ENCODE measurements around the gene MECR.

Gene MECR

DNA sequence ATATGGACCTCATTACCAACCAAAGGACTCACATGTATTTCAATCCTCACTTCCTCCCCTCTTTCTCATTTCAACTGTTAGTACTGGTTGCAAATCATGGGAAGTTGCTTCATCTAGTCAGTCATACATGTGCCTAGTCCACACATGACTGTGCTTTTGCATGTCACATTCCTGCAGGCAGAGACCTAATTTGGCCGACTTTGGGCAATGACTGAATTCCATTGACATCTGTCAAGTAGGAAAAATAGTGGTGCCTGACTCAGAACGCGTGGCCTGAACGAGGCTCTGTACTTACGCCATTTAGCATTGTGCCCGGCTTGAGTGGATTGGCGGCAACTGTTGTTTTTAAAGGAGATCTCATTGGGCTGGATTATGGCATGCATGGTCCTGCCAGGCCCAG is 23.6 kb upstream of the MECR start:
- DNase-seq (ENCODE audit: low read depth), result peak; percentile 55
- TF ChIP-seq, protein P1, sequence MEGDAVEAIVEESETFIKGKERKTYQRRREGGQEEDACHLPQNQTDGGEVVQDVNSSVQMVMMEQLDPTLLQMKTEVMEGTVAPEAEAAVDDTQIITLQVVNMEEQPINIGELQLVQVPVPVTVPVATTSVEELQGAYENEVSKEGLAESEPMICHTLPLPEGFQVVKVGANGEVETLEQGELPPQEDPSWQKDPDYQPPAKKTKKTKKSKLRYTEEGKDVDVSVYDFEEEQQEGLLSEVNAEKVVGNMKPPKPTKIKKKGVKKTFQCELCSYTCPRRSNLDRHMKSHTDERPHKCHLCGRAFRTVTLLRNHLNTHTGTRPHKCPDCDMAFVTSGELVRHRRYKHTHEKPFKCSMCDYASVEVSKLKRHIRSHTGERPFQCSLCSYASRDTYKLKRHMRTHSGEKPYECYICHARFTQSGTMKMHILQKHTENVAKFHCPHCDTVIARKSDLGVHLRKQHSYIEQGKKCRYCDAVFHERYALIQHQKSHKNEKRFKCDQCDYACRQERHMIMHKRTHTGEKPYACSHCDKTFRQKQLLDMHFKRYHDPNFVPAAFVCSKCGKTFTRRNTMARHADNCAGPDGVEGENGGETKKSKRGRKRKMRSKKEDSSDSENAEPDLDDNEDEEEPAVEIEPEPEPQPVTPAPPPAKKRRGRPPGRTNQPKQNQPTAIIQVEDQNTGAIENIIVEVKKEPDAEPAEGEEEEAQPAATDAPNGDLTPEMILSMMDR (conservative IDR thresholded peaks at IDR 0.05; ENCODE audit: low read length), result no peak

DNA sequence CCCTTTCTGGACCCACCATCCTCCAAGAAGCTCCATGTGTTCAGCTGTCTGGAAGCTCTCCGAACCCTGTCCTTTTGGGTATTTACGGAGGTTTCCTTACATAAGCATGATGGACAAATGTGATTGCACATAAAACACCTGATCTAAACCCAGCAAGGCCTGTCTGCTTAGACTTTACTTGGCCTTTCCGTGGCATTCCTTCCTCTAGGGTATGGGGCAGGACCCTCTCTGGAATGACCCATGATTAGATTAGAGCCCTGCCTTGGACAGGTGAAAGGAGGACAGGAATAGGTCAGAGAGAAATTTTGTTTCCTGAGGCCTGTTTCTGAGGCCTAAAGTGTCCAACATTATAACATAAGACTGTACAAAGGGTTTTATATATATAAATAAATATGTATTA is 22.4 kb upstream of the MECR start:
- no peak for DNase-seq (ENCODE audit: low read depth)
- TF ChIP-seq, protein P1 (conservative IDR thresholded peaks at IDR 0.05; ENCODE audit: low read length), result no peak
- H3K4me3 ChIP-seq (ENCODE audit: low read length), result no peak overlapping the region

More for the DNA sequence above, 23.6 kb upstream of the MECR start:
- H3K4me3 ChIP-seq (ENCODE audit: low read length), result no peak overlapping the region

DNA sequence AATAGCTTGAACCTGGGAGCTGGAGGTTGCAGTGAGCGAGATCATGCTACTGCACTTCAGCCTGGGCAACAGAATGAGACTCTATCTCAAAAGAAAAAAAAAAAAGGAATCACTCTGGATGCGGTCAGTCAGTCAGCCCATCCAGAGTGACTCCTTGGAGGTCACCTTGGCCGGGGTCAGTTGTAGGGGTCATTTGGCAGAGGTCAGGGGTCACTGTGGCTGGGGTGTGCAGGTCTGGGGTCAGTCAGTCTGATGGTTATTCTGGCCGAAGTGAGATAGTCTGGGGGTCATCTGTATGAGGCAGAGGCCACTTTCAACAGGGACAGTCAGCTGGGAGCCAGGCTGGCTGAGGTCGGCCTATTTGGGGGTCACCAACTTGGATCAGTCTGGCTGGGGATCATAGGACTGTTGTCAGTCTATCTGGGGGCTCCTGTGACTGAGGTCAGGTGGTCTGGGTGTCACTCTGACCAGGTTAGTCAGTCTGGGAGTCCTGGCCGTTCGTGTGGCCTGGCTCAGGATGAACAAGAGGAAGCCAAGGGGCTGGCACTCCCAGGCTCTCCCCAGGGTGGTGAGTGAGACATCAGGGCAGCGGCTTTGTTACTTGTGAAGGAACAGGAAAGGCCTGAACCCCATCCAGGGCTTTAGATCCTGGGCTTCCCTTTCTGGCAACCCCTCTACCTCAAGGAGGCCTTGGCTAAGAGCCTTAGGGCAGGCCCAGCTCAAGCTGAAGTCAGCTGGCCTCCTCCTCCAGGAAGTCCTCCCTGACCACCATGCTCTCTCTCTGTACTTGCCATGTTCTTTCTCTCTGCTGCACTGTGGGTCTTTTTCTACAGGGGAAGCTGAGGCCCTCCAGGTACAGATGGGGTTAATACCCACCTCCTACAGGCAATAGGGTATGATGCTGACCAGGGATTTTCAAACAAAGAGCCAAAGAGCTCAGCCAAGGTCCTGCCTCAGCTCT is 20.7 kb upstream of the MECR start:
- TF ChIP-seq, protein P1 (conservative IDR thresholded peaks at IDR 0.05; ENCODE audit: low read length), result no peak
- no peak for DNase-seq (ENCODE audit: low read depth)
- H3K4me3 ChIP-seq (ENCODE audit: low read length), result no peak overlapping the region

GRCh38 chr1:29249951-29250581 is 19.3 kb upstream of the MECR start:
- TF ChIP-seq, protein P1 (conservative IDR thresholded peaks at IDR 0.05; ENCODE audit: low read length), result no peak
- no peak overlapping the region for H3K4me3 ChIP-seq (ENCODE audit: low read length)
- DNase-seq (ENCODE audit: low read depth), result no peak

- peak; percentile 38 for DNase-seq (ENCODE audit: low read depth)
- H3K4me3 ChIP-seq (ENCODE audit: low read length), result no peak overlapping the region
- TF ChIP-seq, protein P1 (conservative IDR thresholded peaks at IDR 0.05; ENCODE audit: low read length), result no peak
Observed at GRCh38 chr1:29249170-29249691, 18.5 kb upstream of the MECR start.

GRCh38 chr1:29248409-29248808 is 17.7 kb upstream of the MECR start:
- TF ChIP-seq, protein P1 (conservative IDR thresholded peaks at IDR 0.05; ENCODE audit: low read length), result no peak
- no peak overlapping the region for H3K4me3 ChIP-seq (ENCODE audit: low read length)
- no peak for DNase-seq (ENCODE audit: low read depth)

Measured in AG10803 (cell line).